ENCODE measurements around the gene DCTN5. TPM values are rescaled to one million over a fixed set of nuclear protein-coding genes. Genes with fewer than 3 reads are reported as not detected.

DCTN5 gene
- polyA plus RNA-seq, 2 of the 4 experiments (the other 2 are of a cell fraction) = 64.6 to 91.1 TPM

- no peaks in the 10 kb centered on the region for H3K9me3 ChIP-seq
- CTCF ChIA-PET = interaction anchor here (1.8 to 2.4 kb wide), 4 partner anchors 10 to 47 kb away, joined by 6 to 14 read pairs (median 8); partner anchors contain the start of genes DCTN5 and PALB2
- H3K4me2 ChIP-seq = peak overlapping the region; percentile 88
- H3K27ac ChIP-seq = peak overlapping the region; percentile 92 to 99
- 19% methylated on average over 33 of the region's 34 CpGs for WGBS (ENCODE audit: missing lambda C conversion rate)
- POLR2A ChIA-PET = no interaction called here
- peaks cover 11% of the 10 kb centered on the region; the same call in 2 of the 3 replicates for H3K4me1 ChIP-seq
- FAIRE-seq = no peak
- DNase-seq (ENCODE audit: low read depth in 1 of 2, low spot score in 1 of 2) = peak in 1 of 2 experiments; percentile 7
- TF ChIP-seq, protein P1, sequence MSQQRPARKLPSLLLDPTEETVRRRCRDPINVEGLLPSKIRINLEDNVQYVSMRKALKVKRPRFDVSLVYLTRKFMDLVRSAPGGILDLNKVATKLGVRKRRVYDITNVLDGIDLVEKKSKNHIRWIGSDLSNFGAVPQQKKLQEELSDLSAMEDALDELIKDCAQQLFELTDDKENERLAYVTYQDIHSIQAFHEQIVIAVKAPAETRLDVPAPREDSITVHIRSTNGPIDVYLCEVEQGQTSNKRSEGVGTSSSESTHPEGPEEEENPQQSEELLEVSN (IDR thresholded peaks at IDR 0.05; ENCODE audit: borderline replicate concordance, low read depth) = no peak
- TF ChIP-seq RCOR1 (IDR thresholded peaks at IDR 0.05; ENCODE audit: low read depth, low read length) (no peak), JUNB (IDR thresholded peaks at IDR 0.05) (no peak), EHF (CRISPR knock-in tag; IDR thresholded peaks at IDR 0.05) (no peak), BHLHE40 (IDR thresholded peaks at IDR 0.05; ENCODE audit: low read depth, low read length) (no peak), HOXB13 (CRISPR knock-in tag; IDR thresholded peaks at IDR 0.05; ENCODE audit: low read depth) (no peak), RNF2 (IDR thresholded peaks at IDR 0.05; ENCODE audit: borderline replicate concordance, low read depth) (no peak), HES2 (IDR thresholded peaks at IDR 0.05) (no peak), MAZ (IDR thresholded peaks at IDR 0.05; ENCODE audit: borderline replicate concordance, low read depth, low read length) (no peak), HEYL (CRISPR knock-in tag; IDR thresholded peaks at IDR 0.05) (no peak)
- TF ChIP-seq, protein P2, sequence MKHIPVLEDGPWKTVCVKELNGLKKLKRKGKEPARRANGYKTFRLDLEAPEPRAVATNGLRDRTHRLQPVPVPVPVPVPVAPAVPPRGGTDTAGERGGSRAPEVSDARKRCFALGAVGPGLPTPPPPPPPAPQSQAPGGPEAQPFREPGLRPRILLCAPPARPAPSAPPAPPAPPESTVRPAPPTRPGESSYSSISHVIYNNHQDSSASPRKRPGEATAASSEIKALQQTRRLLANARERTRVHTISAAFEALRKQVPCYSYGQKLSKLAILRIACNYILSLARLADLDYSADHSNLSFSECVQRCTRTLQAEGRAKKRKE (CRISPR knock-in tag; IDR thresholded peaks at IDR 0.05; ENCODE audit: low read depth) = no peak
- ATAC-seq = peak; percentile 26 to 27; a peak in 4 of 6 replicates
- H3K4me3 ChIP-seq = peak overlapping the region; percentile 86
These were observed 45.9 kb upstream of the DCTN5 start for GRCh38 chr16:23595246-23595950.

DNA sequence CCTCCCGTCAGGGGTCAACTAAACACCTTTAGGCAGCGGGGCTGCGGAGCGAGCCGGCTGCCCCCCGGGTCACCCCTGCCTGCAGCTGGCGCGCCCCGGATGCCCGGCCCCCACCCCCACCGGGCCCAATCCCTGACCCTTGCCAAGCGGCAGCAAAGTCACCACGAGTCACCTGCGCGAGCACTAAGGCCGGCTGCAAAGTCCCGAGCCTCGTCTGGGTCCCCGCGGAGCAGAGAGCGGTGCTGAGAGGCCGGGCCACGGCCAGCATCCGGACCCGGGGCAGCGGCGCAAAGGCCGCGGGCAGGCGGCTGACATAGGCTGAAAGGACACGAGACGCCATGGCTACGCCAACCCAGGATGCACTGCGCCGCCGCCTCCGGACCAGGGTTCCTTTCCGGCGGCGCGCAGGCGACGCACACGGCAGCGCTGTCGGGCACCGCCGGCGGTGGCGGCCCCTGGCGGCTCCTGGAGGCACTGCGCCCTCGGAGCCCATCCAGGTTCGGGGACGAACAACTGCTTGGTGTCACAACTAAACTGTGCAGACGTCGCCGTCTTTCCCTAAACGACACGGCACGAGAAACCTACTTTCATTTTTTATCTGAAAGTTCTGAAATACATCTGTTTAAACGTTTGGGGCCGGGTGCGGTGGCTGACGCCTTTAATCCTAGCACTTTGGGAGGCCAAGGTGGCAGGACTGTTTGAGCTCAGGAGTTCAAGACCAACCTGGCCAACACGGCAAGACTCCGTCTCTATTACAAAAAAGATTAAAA, 45.1 kb upstream of the DCTN5 start, which contains the start of gene NDUFAB1:
TSS of gene NDUFAB1 (minus strand) at position 366 of the 770 bp plus-strand sequence. CDS start at position 340, 26 bp downstream.
- Histone ChIP-seq H3K4me3 (peak within 1 kb of the TSS; percentile 86), H3K4me1 (peaks cover 11% of the 10 kb centered on the region; the same call in 2 of the 3 replicates), H3K4me2 (peak within 1 kb of the TSS; percentile 88), H3K9me3 (no peaks in the 10 kb centered on the region), H3K27ac (peak within 1 kb of the TSS; percentile 92 to 99)
- peak; percentile 99 for ATAC-seq
- FAIRE-seq = no peak
- WGBS (ENCODE audit: missing lambda C conversion rate) = 8% methylated on average over 17 of the region's 67 CpGs
- DNase-seq (ENCODE audit: low read depth in 1 of 2, low spot score in 1 of 2) = peak; percentile 73 to 90
- ChIA-PET CTCF (interaction anchor here (0.6 to 2.4 kb wide), 21 partner anchors 8 to 934 kb away, joined by 3 to 14 read pairs (median 4); partner anchors contain the start of genes DCTN5 and PALB2), POLR2A (no interaction called here)
- TF ChIP-seq, protein P1 (IDR thresholded peaks at IDR 0.05; ENCODE audit: borderline replicate concordance, low read depth) = 0 out of 2 replicates have a peak, but pooled peaks have one; percentile 45
- TF ChIP-seq CEBPB (IDR thresholded peaks at IDR 0.05) = no peak
- TF ChIP-seq BCL3 (IDR thresholded peaks at IDR 0.05) = peak; percentile 55; the same call in 1 of the 3 replicates
- TF ChIP-seq CHD4 (IDR thresholded peaks at IDR 0.05; ENCODE audit: borderline replicate concordance) = peak; percentile 29; the same call in 1 of the 2 replicates
- TF ChIP-seq EHMT2 (IDR thresholded peaks at IDR 0.05; ENCODE audit: low read depth) = peak; percentile 53; the same call in 1 of the 2 replicates
- TF ChIP-seq, protein P3, sequence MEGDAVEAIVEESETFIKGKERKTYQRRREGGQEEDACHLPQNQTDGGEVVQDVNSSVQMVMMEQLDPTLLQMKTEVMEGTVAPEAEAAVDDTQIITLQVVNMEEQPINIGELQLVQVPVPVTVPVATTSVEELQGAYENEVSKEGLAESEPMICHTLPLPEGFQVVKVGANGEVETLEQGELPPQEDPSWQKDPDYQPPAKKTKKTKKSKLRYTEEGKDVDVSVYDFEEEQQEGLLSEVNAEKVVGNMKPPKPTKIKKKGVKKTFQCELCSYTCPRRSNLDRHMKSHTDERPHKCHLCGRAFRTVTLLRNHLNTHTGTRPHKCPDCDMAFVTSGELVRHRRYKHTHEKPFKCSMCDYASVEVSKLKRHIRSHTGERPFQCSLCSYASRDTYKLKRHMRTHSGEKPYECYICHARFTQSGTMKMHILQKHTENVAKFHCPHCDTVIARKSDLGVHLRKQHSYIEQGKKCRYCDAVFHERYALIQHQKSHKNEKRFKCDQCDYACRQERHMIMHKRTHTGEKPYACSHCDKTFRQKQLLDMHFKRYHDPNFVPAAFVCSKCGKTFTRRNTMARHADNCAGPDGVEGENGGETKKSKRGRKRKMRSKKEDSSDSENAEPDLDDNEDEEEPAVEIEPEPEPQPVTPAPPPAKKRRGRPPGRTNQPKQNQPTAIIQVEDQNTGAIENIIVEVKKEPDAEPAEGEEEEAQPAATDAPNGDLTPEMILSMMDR (IDR thresholded peaks at IDR 0.05) = peak; percentile 87
- TF ChIP-seq ESRRA (IDR thresholded peaks at IDR 0.05; ENCODE audit: borderline replicate concordance, low read length) = no peak
- TF ChIP-seq, protein P2 (CRISPR knock-in tag; IDR thresholded peaks at IDR 0.05; ENCODE audit: low read depth) = no peak
- TF ChIP-seq MYC (IDR thresholded peaks at IDR 0.05; ENCODE audit: borderline replicate concordance, low read length) = peak; percentile 84
- peak; percentile 82; the same call in 1 of the 2 replicates for TF ChIP-seq PHF8 (IDR thresholded peaks at IDR 0.05; ENCODE audit: borderline replicate concordance, low read depth)
- TF ChIP-seq NR3C1 (IDR thresholded peaks at IDR 0.05) = no peak
- TF ChIP-seq HEYL (CRISPR knock-in tag; IDR thresholded peaks at IDR 0.05) = 0 out of 2 replicates have a peak, but pooled peaks have one; percentile 34
- peak; percentile 73 to 85; a peak in 4 of 5 replicates for TF ChIP-seq JUN (IDR thresholded peaks at IDR 0.05)
- TF ChIP-seq, protein P4, sequence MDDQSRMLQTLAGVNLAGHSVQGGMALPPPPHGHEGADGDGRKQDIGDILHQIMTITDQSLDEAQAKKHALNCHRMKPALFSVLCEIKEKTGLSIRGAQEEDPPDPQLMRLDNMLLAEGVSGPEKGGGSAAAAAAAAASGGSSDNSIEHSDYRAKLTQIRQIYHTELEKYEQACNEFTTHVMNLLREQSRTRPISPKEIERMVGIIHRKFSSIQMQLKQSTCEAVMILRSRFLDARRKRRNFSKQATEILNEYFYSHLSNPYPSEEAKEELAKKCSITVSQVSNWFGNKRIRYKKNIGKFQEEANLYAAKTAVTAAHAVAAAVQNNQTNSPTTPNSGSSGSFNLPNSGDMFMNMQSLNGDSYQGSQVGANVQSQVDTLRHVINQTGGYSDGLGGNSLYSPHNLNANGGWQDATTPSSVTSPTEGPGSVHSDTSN (IDR thresholded peaks at IDR 0.05) = 0 out of 2 replicates have a peak, but pooled peaks have one; percentile 21
- peak in 1 of 2 experiments; percentile 24; a peak in 1 of 5 replicates for TF ChIP-seq RAD21 (conservative IDR thresholded peaks at IDR 0.05 in 1 of 2, IDR thresholded peaks at IDR 0.05 in 1 of 2)
- no peak for TF ChIP-seq FOSB (CRISPR knock-in tag; IDR thresholded peaks at IDR 0.05)

All from A549 (cell line).